ACC112 (cell line): Measurements from ENCODE around the gene SPTB.

Experiments
- H2AFZ ChIP-seq: fragments of 200-600 bp; sonication (generic); one replicate; pipeline ENCODE4 v1.6.0; 2017; ENCODE audit warnings: antibody characterized with exemption, low read length; ENCODE audit not compliant: unreplicated experiment
- H3K27ac ChIP-seq: fragments of 200-600 bp; sonication (generic); 2 replicates; pipeline ENCODE4 v1.5.1; 2014; ENCODE audit warnings: low read depth, mild to moderate bottlenecking, antibody characterized with exemption, low read length, moderate library complexity
- H3K27me3 ChIP-seq: fragments of 200-600 bp; sonication (generic); 2 replicates; pipeline ENCODE4 v1.6.1; 2014; ENCODE audit warnings: mild to moderate bottlenecking, antibody characterized with exemption, low read length, moderate library complexity, mixed read lengths; ENCODE audit not compliant: insufficient read depth
- H3K36me3 ChIP-seq: fragments of 200-600 bp; sonication (generic); 2 replicates; pipeline ENCODE4 v1.6.1; 2016; ENCODE audit warnings: mild to moderate bottlenecking, antibody characterized with exemption, low read length, moderate library complexity, mixed read lengths; ENCODE audit not compliant: insufficient read depth
- H3K4me1 ChIP-seq: fragments of 200-600 bp; sonication (generic); one replicate; pipeline ENCODE4 v1.6.1; 2016; ENCODE audit warnings: low read length, mixed read lengths; ENCODE audit not compliant: insufficient read depth, unreplicated experiment, control insufficient read depth
- H3K4me3 ChIP-seq: fragments of 200-600 bp; sonication (generic); 2 replicates; pipeline ENCODE4 v1.5.1; 2014; ENCODE audit warnings: mild to moderate bottlenecking, low read depth, low read length
- H3K79me2 ChIP-seq: fragments of 200-600 bp; sonication (generic); one replicate; pipeline ENCODE4 v1.6.0; 2016; ENCODE audit warnings: low read length; ENCODE audit not compliant: control insufficient read depth, unreplicated experiment, insufficient read depth

The SPTB gene

GRCh38 chr14:64736271-64737169 is 143.2 kb downstream of the SPTB start:
- no peak overlapping the region for H3K4me3 ChIP-seq
- no peaks in the 10 kb centered on the region for H3K36me3 ChIP-seq
- H3K4me1 ChIP-seq, result no peaks in the 10 kb centered on the region
- H3K79me2 ChIP-seq, result no peaks in the 10 kb centered on the region
- no peak overlapping the region for H2AFZ ChIP-seq
- H3K27ac ChIP-seq, result no peak overlapping the region
- no peaks in the 10 kb centered on the region for H3K27me3 ChIP-seq

DNA sequence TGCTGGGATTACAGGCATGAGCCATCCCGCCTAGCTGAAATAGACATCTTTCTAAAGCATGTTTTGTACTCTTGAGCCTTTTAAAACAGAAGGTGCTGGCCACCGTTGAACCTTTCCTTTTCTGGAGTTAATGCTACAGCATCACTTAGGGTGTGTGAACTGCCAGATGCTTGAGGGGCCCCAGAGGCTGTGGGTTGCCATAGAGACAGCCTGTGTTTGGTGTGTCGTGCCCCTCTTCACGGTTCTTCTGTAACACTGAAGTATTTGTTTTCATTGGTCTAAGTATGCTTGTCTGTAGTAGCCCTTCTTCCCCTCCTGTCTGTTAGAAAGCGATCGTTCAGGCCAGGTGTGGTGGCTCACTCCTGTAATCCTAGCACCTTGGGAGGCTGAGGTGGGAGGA is 144.7 kb downstream of the SPTB start:
- no peaks in the 10 kb centered on the region for H3K36me3 ChIP-seq
- no peaks in the 10 kb centered on the region for H3K27me3 ChIP-seq
- H3K4me1 ChIP-seq, result no peaks in the 10 kb centered on the region
- H3K79me2 ChIP-seq, result no peaks in the 10 kb centered on the region
- H3K27ac ChIP-seq, result no peak overlapping the region
- H3K4me3 ChIP-seq, result no peak overlapping the region
- H2AFZ ChIP-seq, result no peak overlapping the region

GRCh38 chr14:64733899-64734298 is 145.8 kb downstream of the SPTB start:
- Histone ChIP-seq H3K4me1 (no peaks in the 10 kb centered on the region), H3K27ac (no peak overlapping the region), H3K4me3 (no peak overlapping the region), H3K79me2 (no peaks in the 10 kb centered on the region), H3K36me3 (no peaks in the 10 kb centered on the region), H3K27me3 (no peaks in the 10 kb centered on the region), H2AFZ (no peak overlapping the region)

- H3K36me3 ChIP-seq, result no peaks in the 10 kb centered on the region
- no peaks in the 10 kb centered on the region for H3K4me1 ChIP-seq
- H3K27ac ChIP-seq, result no peak overlapping the region
- H2AFZ ChIP-seq, result no peak overlapping the region
- no peak overlapping the region for H3K4me3 ChIP-seq
- H3K27me3 ChIP-seq, result no peaks in the 10 kb centered on the region
- H3K79me2 ChIP-seq, result no peaks in the 10 kb centered on the region
Measured at GRCh38 chr14:64733321-64733720, 146.4 kb downstream of the SPTB start.

DNA sequence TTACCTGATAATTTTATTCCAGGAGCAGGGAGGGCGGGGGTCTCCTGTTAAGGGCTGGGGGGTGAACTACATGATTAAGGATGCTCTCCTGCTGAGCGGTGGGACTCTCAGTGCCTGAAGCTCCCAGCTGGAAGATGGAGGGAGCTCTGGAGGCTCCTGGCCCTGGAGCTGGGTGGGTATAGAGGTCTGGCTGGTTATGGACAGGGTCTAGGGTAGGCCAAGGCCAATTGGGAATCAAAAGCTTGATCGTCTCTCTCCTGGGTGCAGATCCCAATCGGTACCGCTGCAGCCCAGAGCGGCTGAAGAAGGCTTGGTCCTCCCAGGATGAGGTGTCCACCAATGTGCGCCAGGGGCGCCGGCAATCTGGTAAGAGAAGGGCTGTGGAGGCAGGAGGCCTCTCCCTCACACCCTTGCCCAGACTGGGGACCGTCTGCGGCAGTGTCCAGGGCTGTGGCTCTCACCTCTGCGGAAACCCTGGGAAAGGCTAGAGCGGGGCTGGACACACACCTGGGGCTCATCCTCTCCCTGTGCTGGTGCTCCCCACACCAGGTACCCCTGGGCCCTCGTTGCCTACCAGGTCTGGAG is 147.1 kb downstream of the SPTB start:
- H3K27me3 ChIP-seq, result no peaks in the 10 kb centered on the region
- no peak overlapping the region for H3K27ac ChIP-seq
- no peaks in the 10 kb centered on the region for H3K4me1 ChIP-seq
- no peak overlapping the region for H2AFZ ChIP-seq
- no peaks in the 10 kb centered on the region for H3K79me2 ChIP-seq
- no peaks in the 10 kb centered on the region for H3K36me3 ChIP-seq
- no peak overlapping the region for H3K4me3 ChIP-seq

DNA sequence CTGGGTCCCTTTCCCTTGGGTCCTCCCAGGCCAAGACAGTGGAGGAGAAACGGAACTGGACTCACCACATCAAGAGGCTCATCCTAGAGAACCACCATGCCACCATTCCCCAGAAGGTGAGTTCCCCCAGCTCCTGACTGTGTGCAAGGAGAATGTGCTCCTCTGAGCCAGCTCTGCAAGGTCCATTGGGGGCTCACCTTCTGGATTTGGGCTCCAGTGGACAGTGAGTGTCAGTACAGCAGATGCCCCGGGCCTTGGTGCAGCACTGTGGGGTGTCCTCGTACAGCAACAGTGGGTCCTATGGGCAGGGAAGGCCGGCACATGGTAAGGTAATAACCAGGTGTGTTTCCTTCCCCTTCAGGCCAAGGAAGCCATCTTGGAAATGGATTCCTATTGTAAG is 147.6 kb downstream of the SPTB start:
- H3K36me3 ChIP-seq, result no peaks in the 10 kb centered on the region
- no peak overlapping the region for H3K27ac ChIP-seq
- H3K4me1 ChIP-seq, result no peaks in the 10 kb centered on the region
- H3K4me3 ChIP-seq, result no peak overlapping the region
- no peaks in the 10 kb centered on the region for H3K79me2 ChIP-seq
- H3K27me3 ChIP-seq, result no peaks in the 10 kb centered on the region
- no peak overlapping the region for H2AFZ ChIP-seq

DNA sequence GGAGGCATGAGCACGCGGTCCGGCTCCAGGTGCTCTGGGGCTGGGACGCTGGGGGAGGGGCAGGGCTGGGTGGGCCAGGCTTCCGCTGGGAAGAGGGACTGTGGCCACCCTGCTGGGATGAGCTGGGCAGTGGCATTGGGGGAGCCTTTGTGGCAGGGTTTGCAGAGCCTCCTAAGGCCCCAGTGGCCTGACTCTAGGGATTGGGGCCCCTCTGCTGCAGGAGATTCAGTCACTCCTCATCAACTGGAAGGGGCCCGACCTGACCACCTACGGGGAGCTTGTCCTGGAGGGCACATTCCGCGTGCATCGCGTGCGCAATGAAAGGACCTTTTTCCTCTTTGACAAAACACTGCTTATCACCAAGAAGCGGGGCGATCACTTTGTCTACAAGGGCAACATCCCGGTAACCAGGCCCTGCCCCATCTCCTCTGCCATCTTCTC is 148.5 kb downstream of the SPTB start:
- Histone ChIP-seq H3K36me3 (no peaks in the 10 kb centered on the region), H3K4me3 (no peak overlapping the region), H3K27ac (no peak overlapping the region), H3K79me2 (no peaks in the 10 kb centered on the region), H3K27me3 (no peaks in the 10 kb centered on the region), H2AFZ (no peak overlapping the region), H3K4me1 (peaks cover 4% of the 10 kb centered on the region)

DNA sequence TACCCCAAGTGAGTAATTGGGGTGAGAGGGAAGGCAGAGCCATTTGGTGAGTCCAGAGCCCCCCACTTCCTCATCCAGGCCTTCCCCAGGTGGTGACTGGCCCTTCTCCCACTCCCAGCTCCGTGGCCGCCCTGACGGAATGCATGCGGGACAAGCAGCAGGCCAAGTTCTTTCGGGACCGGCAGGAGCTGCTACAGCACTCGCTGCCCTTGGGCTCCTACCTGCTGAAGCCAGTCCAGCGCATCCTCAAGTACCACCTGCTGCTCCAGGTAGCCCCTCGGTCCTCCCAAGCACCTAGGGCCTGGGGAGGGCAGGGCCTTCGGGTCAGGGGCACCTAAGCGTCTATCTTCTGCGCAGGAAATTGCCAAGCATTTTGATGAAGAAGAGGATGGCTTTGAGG is 149.0 kb downstream of the SPTB start:
- H3K4me1 ChIP-seq, result peaks cover 6% of the 10 kb centered on the region
- H3K36me3 ChIP-seq, result no peaks in the 10 kb centered on the region
- H2AFZ ChIP-seq, result no peak overlapping the region
- no peaks in the 10 kb centered on the region for H3K27me3 ChIP-seq
- no peak overlapping the region for H3K27ac ChIP-seq
- H3K4me3 ChIP-seq, result no peak overlapping the region
- H3K79me2 ChIP-seq, result no peaks in the 10 kb centered on the region

DNA sequence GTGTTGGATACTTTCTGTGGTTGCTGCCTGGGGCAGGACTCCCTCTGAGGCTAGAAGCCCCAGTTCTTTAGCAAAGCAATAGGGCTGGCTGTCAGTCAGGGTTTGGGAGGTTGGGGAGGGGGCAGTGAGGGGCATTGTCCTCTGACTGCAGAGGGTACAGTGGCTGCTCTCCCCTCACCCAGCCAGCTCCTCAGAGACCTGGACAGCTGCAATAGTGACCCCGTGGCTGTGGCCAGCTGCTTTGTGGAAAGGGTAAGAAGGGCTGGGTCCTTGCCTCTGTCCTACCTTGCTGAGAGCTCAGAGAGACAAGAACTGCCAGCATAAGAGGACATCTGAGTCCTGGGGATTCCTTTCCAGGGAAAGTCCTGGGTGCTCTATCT is 149.7 kb downstream of the SPTB start:
- Histone ChIP-seq H3K36me3 (no peaks in the 10 kb centered on the region), H3K4me3 (no peak overlapping the region), H2AFZ (no peak overlapping the region), H3K27ac (no peak overlapping the region), H3K79me2 (no peaks in the 10 kb centered on the region), H3K4me1 (peaks cover 6% of the 10 kb centered on the region), H3K27me3 (no peaks in the 10 kb centered on the region)

DNA sequence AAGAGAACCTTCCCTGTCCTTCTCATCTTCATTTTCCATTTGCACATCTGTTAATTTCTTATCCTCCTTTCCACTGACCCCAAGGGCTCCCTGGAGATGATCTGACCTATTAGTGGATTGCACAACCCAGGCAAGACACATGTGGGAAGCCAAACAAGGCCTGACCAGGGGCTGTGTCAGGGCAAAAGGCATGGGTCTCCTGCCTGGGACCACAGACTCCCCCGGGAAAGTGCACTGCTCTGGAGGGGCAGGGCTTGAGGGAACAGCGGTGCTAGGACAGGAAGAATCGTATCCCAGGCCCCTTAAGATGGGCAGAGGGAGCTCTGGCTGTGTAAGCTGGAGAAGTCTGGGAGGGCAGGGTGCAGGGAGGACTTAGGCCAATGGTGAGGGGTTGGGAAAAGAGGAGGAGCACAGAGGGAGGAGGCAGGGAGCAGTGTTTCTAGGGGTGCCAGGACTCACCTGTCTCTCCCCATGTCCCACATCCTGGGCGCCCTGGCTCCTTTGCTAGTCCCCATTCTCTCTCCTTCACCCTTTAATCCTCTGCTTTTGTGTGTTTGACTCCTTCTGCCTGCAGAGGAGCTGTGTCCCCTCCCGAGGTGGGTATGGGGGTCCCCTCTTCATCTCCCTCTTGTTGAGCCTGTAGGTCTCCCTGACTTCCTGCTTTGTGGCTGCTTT is 150.2 kb downstream of the SPTB start:
- H3K4me3 ChIP-seq, result no peak overlapping the region
- H3K36me3 ChIP-seq, result no peaks in the 10 kb centered on the region
- H3K27me3 ChIP-seq, result no peaks in the 10 kb centered on the region
- no peak overlapping the region for H3K27ac ChIP-seq
- H2AFZ ChIP-seq, result no peak overlapping the region
- peaks cover 6% of the 10 kb centered on the region for H3K4me1 ChIP-seq
- no peaks in the 10 kb centered on the region for H3K79me2 ChIP-seq
